ENCODE results near the gene CERK. TPM values are rescaled to one million over a fixed set of nuclear protein-coding genes. Genes with fewer than 3 reads are reported as not detected.

The CERK gene
- total RNA-seq, 1 donor = 28.2 TPM

- peak; percentile 22 for DNase-seq (ENCODE audit: insufficient read length, low spot score, missing footprints)
- Histone ChIP-seq H3K4me3 (ENCODE audit: insufficient read depth, low read length) (no peak overlapping the region), H3K27me3 (ENCODE audit: insufficient read depth, low read length) (no peaks in the 10 kb centered on the region), H3K79me2 (ENCODE audit: insufficient read depth, low read length) (no peaks in the 10 kb centered on the region), H3K27ac (ENCODE audit: low read depth, low read length) (no peak overlapping the region), H3K4me2 (ENCODE audit: insufficient read depth, low read length) (no peak overlapping the region), H3K9me3 (ENCODE audit: low read depth, low read length) (no peaks in the 10 kb centered on the region), H4K20me1 (ENCODE audit: insufficient read depth, low read length) (no peaks in the 10 kb centered on the region), H3K4me1 (ENCODE audit: insufficient read depth, low read length) (peaks cover 25% of the 10 kb centered on the region), H3K36me3 (ENCODE audit: insufficient read depth, low read length) (no peaks in the 10 kb centered on the region), H2AFZ (ENCODE audit: low read length) (no peak overlapping the region)
- TF ChIP-seq, protein P1, sequence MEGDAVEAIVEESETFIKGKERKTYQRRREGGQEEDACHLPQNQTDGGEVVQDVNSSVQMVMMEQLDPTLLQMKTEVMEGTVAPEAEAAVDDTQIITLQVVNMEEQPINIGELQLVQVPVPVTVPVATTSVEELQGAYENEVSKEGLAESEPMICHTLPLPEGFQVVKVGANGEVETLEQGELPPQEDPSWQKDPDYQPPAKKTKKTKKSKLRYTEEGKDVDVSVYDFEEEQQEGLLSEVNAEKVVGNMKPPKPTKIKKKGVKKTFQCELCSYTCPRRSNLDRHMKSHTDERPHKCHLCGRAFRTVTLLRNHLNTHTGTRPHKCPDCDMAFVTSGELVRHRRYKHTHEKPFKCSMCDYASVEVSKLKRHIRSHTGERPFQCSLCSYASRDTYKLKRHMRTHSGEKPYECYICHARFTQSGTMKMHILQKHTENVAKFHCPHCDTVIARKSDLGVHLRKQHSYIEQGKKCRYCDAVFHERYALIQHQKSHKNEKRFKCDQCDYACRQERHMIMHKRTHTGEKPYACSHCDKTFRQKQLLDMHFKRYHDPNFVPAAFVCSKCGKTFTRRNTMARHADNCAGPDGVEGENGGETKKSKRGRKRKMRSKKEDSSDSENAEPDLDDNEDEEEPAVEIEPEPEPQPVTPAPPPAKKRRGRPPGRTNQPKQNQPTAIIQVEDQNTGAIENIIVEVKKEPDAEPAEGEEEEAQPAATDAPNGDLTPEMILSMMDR (IDR thresholded peaks at IDR 0.05; ENCODE audit: extremely low read depth, low read depth, low read length) = no peak
Observed at GRCh38 chr22:46747646-46748045, 9.6 kb upstream of the CERK start.

DNA sequence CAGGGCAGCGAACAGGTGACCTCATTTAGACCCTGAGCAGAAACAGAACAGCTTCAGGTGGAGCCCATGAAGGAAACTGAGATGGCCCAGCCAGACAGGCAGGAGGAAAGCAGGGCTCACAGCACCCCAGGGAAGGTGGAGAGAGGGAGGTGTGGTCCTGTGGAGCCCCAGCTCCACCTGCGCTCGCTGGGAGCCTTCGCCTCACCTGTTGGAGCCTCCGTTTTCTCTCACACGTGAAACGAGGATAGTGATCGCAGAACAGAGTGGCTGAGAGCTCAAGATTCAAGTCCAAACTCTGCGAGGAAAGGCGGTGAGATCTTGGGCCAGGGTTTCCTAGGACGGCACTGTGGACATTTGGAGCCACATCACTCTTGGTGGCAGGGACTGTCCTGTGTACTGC lies 8.6 kb upstream of the CERK start:
- H3K4me2 ChIP-seq (ENCODE audit: insufficient read depth, low read length) = no peak overlapping the region
- H2AFZ ChIP-seq (ENCODE audit: low read length) = no peak overlapping the region
- H3K4me1 ChIP-seq (ENCODE audit: insufficient read depth, low read length) = peaks cover 25% of the 10 kb centered on the region
- no peak overlapping the region for H3K27ac ChIP-seq (ENCODE audit: low read depth, low read length)
- no peaks in the 10 kb centered on the region for H3K36me3 ChIP-seq (ENCODE audit: insufficient read depth, low read length)
- TF ChIP-seq, protein P1 (IDR thresholded peaks at IDR 0.05; ENCODE audit: extremely low read depth, low read depth, low read length) = no peak
- H3K4me3 ChIP-seq (ENCODE audit: insufficient read depth, low read length) = no peak overlapping the region
- H3K27me3 ChIP-seq (ENCODE audit: insufficient read depth, low read length) = no peaks in the 10 kb centered on the region
- DNase-seq (ENCODE audit: insufficient read length, low spot score, missing footprints) = peak; percentile 23
- no peaks in the 10 kb centered on the region for H3K9me3 ChIP-seq (ENCODE audit: low read depth, low read length)
- no peaks in the 10 kb centered on the region for H4K20me1 ChIP-seq (ENCODE audit: insufficient read depth, low read length)
- H3K79me2 ChIP-seq (ENCODE audit: insufficient read depth, low read length) = no peaks in the 10 kb centered on the region

DNA sequence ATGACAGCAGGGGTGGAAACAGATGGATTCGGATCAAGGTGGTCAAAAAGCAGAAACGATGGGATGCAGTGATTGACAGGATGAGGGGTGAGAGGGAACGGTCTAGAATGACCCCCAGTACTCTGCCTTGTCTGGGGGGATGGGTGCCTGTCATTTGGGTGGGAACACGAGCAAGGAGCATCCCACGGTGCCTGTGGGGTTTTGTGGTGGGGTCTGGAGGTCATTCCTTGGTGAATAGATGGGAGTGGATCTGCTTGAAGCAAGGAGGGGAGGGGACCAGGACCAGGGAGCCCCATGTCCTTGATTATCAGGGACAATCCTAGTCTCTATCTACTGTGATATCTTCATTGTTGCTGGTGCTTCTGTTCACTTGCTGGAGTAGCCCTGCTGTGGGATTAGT lies 8.1 kb upstream of the CERK start:
- H3K79me2 ChIP-seq (ENCODE audit: insufficient read depth, low read length) = no peaks in the 10 kb centered on the region
- no peak overlapping the region for H3K4me3 ChIP-seq (ENCODE audit: insufficient read depth, low read length)
- H3K9me3 ChIP-seq (ENCODE audit: low read depth, low read length) = no peaks in the 10 kb centered on the region
- no peak overlapping the region for H2AFZ ChIP-seq (ENCODE audit: low read length)
- TF ChIP-seq, protein P1 (IDR thresholded peaks at IDR 0.05; ENCODE audit: extremely low read depth, low read depth, low read length) = no peak
- H3K27ac ChIP-seq (ENCODE audit: low read depth, low read length) = no peak overlapping the region
- no peaks in the 10 kb centered on the region for H4K20me1 ChIP-seq (ENCODE audit: insufficient read depth, low read length)
- no peak for DNase-seq (ENCODE audit: insufficient read length, low spot score, missing footprints)
- H3K4me2 ChIP-seq (ENCODE audit: insufficient read depth, low read length) = no peak overlapping the region
- H3K27me3 ChIP-seq (ENCODE audit: insufficient read depth, low read length) = no peaks in the 10 kb centered on the region
- peaks cover 25% of the 10 kb centered on the region for H3K4me1 ChIP-seq (ENCODE audit: insufficient read depth, low read length)
- no peaks in the 10 kb centered on the region for H3K36me3 ChIP-seq (ENCODE audit: insufficient read depth, low read length)

DNA sequence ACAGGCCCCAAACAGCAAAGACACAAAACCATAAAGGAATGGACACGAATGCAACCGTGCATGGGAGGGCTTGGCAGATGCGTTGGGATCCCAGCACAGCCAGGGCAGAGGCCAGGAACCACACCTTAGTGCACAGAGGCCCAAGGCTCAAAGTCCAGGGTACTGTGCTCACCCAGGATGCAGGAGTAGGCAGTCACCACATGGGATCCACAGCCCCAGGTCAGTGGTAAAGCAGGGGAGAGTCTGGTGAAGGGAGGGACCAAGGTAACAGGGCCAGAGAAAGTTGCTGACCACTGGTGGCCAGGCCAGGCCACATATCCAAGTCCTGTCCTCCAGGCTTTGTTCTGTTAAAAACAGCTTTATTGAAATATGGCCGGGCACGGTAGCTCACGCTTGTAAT lies 6.5 kb upstream of the CERK start:
- no peak overlapping the region for H2AFZ ChIP-seq (ENCODE audit: low read length)
- H3K27ac ChIP-seq (ENCODE audit: low read depth, low read length) = no peak overlapping the region
- no peak overlapping the region for H3K4me3 ChIP-seq (ENCODE audit: insufficient read depth, low read length)
- peaks cover 9% of the 10 kb centered on the region for H3K4me1 ChIP-seq (ENCODE audit: insufficient read depth, low read length)
- DNase-seq (ENCODE audit: insufficient read length, low spot score, missing footprints) = peak; percentile 26
- no peak overlapping the region for H3K4me2 ChIP-seq (ENCODE audit: insufficient read depth, low read length)
- TF ChIP-seq, protein P1 (IDR thresholded peaks at IDR 0.05; ENCODE audit: extremely low read depth, low read depth, low read length) = no peak
- H3K36me3 ChIP-seq (ENCODE audit: insufficient read depth, low read length) = no peaks in the 10 kb centered on the region
- H4K20me1 ChIP-seq (ENCODE audit: insufficient read depth, low read length) = no peaks in the 10 kb centered on the region
- no peaks in the 10 kb centered on the region for H3K9me3 ChIP-seq (ENCODE audit: low read depth, low read length)
- H3K79me2 ChIP-seq (ENCODE audit: insufficient read depth, low read length) = peaks cover 2% of the 10 kb centered on the region
- no peaks in the 10 kb centered on the region for H3K27me3 ChIP-seq (ENCODE audit: insufficient read depth, low read length)
